HCT116 (cell line): ENCODE results near the gene MORN1. TPM values are rescaled to one million over a fixed set of nuclear protein-coding genes. Genes with fewer than 3 reads are reported as not detected.

Source experiments
- ATAC-seq: fragments of 200-7000 bp; cut with Tn5 transposase; 2 replicates; pipeline ENCODE4 v1.9.1; 2020; ENCODE audit warnings: mild to moderate bottlenecking, moderate library complexity
- BruUV-seq: library from RNA; stranded (reverse); fragments of 400-500 nt; replicated peaks from 2 replicates; lab custom pipeline; 2021; lab: Mats Ljungman, UMichigan
- CTCF ChIA-PET: fragments of 300-600 bp; sonication (Branson Sonifier 250); formaldehyde crosslinking; loops from one replicate; lab custom pipeline; 2021; ENCODE audit warnings: antibody characterized with exemption; lab: Charles Lee
- POLR2A ChIA-PET: fragments of 300-600, 350-600 bp; sonication (Branson Sonifier 250); formaldehyde crosslinking; loops from one replicate; lab custom pipeline; 2021; ENCODE audit warnings: antibody characterized with exemption; lab: Charles Lee
- RAD21 ChIA-PET, 2 experiments: fragments of 300-600 bp; sonication (Branson Sonifier 250); formaldehyde crosslinking; loops; one replicate each; lab custom pipeline; 2023; ENCODE audit warnings: low total read pairs in 2 of 2; ENCODE audit not compliant: uncharacterized antibody in 2 of 2, unreplicated experiment in 2 of 2, low non-redundant PET in 1 of 2; lab: Charles Lee
- DNase-seq: peaks from one replicate; pipeline ENCODE4 v3.0.0-alpha.2; 2010; ENCODE audit warnings: low read depth, low spot score
- H2AFZ ChIP-seq: fragments of 200-600 bp; shearing (Covaris generic), sonication (generic); 2 replicates; pipeline ENCODE4 v1.6.1; 2017; ENCODE audit warnings: low read depth, mixed run types, mixed read lengths, antibody characterized with exemption, low read length; ENCODE audit not compliant: poor library complexity, severe bottlenecking
- H3K27ac ChIP-seq: 2 replicates; pipeline ENCODE4 v1.5.1; 2012; ENCODE audit warnings: low read depth, low read length
- H3K27me3 ChIP-seq: fragments of 200-600 bp; sonication (generic); 2 replicates; pipeline ENCODE4 v1.6.1; 2016; ENCODE audit warnings: mixed run types, low read length, mixed read lengths; ENCODE audit not compliant: insufficient read depth
- H3K36me3 ChIP-seq, 2 experiments: fragments of 200-500 bp in 1 of 2; fragments of 200-600 bp in 1 of 2; sonication (Bioruptor generic) in 1 of 2; sonication (generic) in 1 of 2; 2 replicates each; pipeline versions ENCODE4 v1.5.1 to v1.6.1; 2014 to 2016; ENCODE audit warnings: low read length in 2 of 2, inconsistent platforms in 1 of 2, mixed read lengths in 1 of 2, mixed run types in 1 of 2; ENCODE audit not compliant: insufficient read depth in 2 of 2, control insufficient read depth in 1 of 2
- H3K4me1 ChIP-seq, 2 experiments: fragments of 200-600 bp in 1 of 2; sonication (generic) in 1 of 2; 2 replicates each; pipeline versions ENCODE4 v1.5.1 to v1.6.1; 2012 to 2017; ENCODE audit warnings: low read length in 2 of 2, inconsistent platforms in 1 of 2, mild to moderate bottlenecking in 1 of 2, mixed read lengths in 1 of 2, mixed run types in 1 of 2, moderate library complexity in 1 of 2; ENCODE audit not compliant: insufficient read depth in 2 of 2, control insufficient read depth in 1 of 2
- H3K4me2 ChIP-seq: fragments of 200-600 bp; sonication (generic); 2 replicates; pipeline ENCODE4 v1.6.1; 2017; ENCODE audit warnings: mixed run types, low read length, mixed read lengths
- H3K4me3 ChIP-seq, 2 experiments: fragments of 200-600 bp in 1 of 2; sonication (generic) in 1 of 2; replicated peaks in 1 of 2; 2 replicates each; pipeline ENCODE4 v1.5.1; 2011 to 2016; ENCODE audit warnings: low read length in 2 of 2, control low read depth in 1 of 2, low read depth in 1 of 2, mild to moderate bottlenecking in 1 of 2, mixed read lengths in 1 of 2, mixed run types in 1 of 2
- H3K79me2 ChIP-seq: fragments of 200-600 bp; sonication (generic); 2 replicates; pipeline ENCODE4 v1.6.1; 2017; ENCODE audit warnings: mild to moderate bottlenecking, mixed run types, low read length, moderate library complexity, mixed read lengths; ENCODE audit not compliant: insufficient read depth
- H3K9ac ChIP-seq: fragments of 200-600 bp; sonication (generic); 2 replicates; pipeline ENCODE4 v1.6.1; 2016; ENCODE audit warnings: low read length, mixed read lengths
- H3K9me2 ChIP-seq: fragments of 200-600 bp; sonication (generic), shearing (Covaris generic); 2 replicates; pipeline ENCODE4 v1.6.1; 2017; ENCODE audit warnings: mixed run types, mild to moderate bottlenecking, moderate library complexity; ENCODE audit not compliant: insufficient read depth
- H3K9me3 ChIP-seq, 2 experiments: fragments of 200-500 bp in 1 of 2; fragments of 200-600 bp in 1 of 2; sonication (Bioruptor generic) in 1 of 2; sonication (generic) in 1 of 2; 2 replicates each; pipeline ENCODE4 v1.6.1; 2014 to 2017; ENCODE audit warnings: low read length in 2 of 2, mixed read lengths in 2 of 2, inconsistent platforms in 1 of 2, low read depth in 1 of 2, mild to moderate bottlenecking in 1 of 2, mixed run types in 1 of 2, moderate library complexity in 1 of 2; ENCODE audit not compliant: control insufficient read depth in 1 of 2, insufficient read depth in 1 of 2
- H4K20me1 ChIP-seq: fragments of 200-600 bp; sonication (generic), shearing (Covaris generic); 2 replicates; pipeline ENCODE4 v1.6.1; 2017; ENCODE audit warnings: mixed run types, mild to moderate bottlenecking, moderate library complexity; ENCODE audit not compliant: insufficient read depth
- ATF3 ChIP-seq: IDR thresholded peaks from 2 replicates; pipeline ENCODE4 v1.6.1; 2012
- CEBPB ChIP-seq: IDR thresholded peaks from 2 replicates; pipeline ENCODE4 v1.6.1; 2012; ENCODE audit warnings: low read depth
- CTCF ChIP-seq, 3 experiments: fragments of 200-600 bp in 1 of 3; sonication (generic) in 1 of 3; IDR thresholded peaks in 2 of 3; conservative IDR thresholded peaks in 1 of 3; 2 replicates each; pipeline ENCODE4 v1.5.1; 2012 to 2017; ENCODE audit warnings: low read depth in 2 of 3, low read length in 2 of 3, antibody characterized with exemption in 1 of 3, borderline replicate concordance in 1 of 3, control low read depth in 1 of 3, mild to moderate bottlenecking in 1 of 3, mixed read lengths in 1 of 3, mixed run types in 1 of 3, moderate library complexity in 1 of 3; ENCODE audit not compliant: insufficient read depth in 1 of 3
- EGR1 ChIP-seq: IDR thresholded peaks from 2 replicates; pipeline ENCODE4 v1.6.1; 2012; ENCODE audit warnings: low read depth
- ELF1 ChIP-seq: IDR thresholded peaks from 2 replicates; pipeline ENCODE4 v1.6.1; 2012; ENCODE audit warnings: low read depth, borderline replicate concordance
- EZH2 ChIP-seq: fragments of 200-600 bp; sonication (generic); IDR thresholded peaks from 2 replicates; pipeline ENCODE4 v1.6.1; 2017; ENCODE audit warnings: antibody characterized with exemption, mixed run types
- EZH2phosphoT487 ChIP-seq: fragments of 200-600 bp; IDR thresholded peaks from 2 replicates; pipeline ENCODE4 v1.6.1; 2018; ENCODE audit warnings: antibody characterized with exemption, borderline replicate concordance
- FOSL1 ChIP-seq: IDR thresholded peaks from 2 replicates; pipeline ENCODE4 v1.6.1; 2012; ENCODE audit warnings: low read depth
- POLR2A ChIP-seq: IDR thresholded peaks from 2 replicates; pipeline ENCODE4 v1.7.0; 2011; ENCODE audit warnings: borderline replicate concordance; ENCODE audit not compliant: insufficient read depth, insufficient read length; ENCODE audit errors: extremely low read depth
- POLR2AphosphoS5 ChIP-seq: IDR thresholded peaks from 2 replicates; pipeline ENCODE4 v1.6.1; 2011; ENCODE audit warnings: mild to moderate bottlenecking, low read depth, low read length, moderate library complexity
- SIN3A ChIP-seq: IDR thresholded peaks from 2 replicates; pipeline ENCODE4 v1.6.1; 2012; ENCODE audit warnings: low read depth
- SRF ChIP-seq: IDR thresholded peaks from 2 replicates; pipeline ENCODE4 v1.6.1; 2012; ENCODE audit warnings: low read depth
- TCF7L2 ChIP-seq: IDR thresholded peaks from 2 replicates; pipeline ENCODE4 v1.7.0; 2011; ENCODE audit warnings: borderline replicate concordance, inconsistent platforms; ENCODE audit not compliant: insufficient read depth, insufficient read length; ENCODE audit errors: extremely low read depth
- YY1 ChIP-seq: IDR thresholded peaks from 2 replicates; pipeline ENCODE4 v1.6.1; 2011; ENCODE audit warnings: low read length, low read depth, moderate library complexity, mild to moderate bottlenecking; ENCODE audit not compliant: insufficient replicate concordance; ENCODE audit errors: extremely low read depth
- ZBTB33 ChIP-seq: IDR thresholded peaks from 2 replicates; pipeline ENCODE4 v1.6.1; 2011; ENCODE audit warnings: mild to moderate bottlenecking, low read length, moderate library complexity; ENCODE audit not compliant: insufficient replicate concordance; ENCODE audit errors: extremely low read depth
- ZFX ChIP-seq: fragments of 450-650 bp; IDR thresholded peaks from 2 replicates; pipeline ENCODE4 v1.6.1; 2017
- intact Hi-C: fragments of 100-400 bp; cut with micrococcal nuclease; formaldehyde crosslinking; loops from 2 replicates; pipeline ENCODE4 v1.10.0; 2022
- total RNA-seq: library from RNA; stranded (reverse); gene quantifications from one replicate; pipeline ENCODE4 v1.2.1, GENCODE V29; 2021; ENCODE audit not compliant: unreplicated experiment

MORN1 gene
- total RNA-seq, 1 experiment from 2014 or later, result 21.4 TPM

DNA sequence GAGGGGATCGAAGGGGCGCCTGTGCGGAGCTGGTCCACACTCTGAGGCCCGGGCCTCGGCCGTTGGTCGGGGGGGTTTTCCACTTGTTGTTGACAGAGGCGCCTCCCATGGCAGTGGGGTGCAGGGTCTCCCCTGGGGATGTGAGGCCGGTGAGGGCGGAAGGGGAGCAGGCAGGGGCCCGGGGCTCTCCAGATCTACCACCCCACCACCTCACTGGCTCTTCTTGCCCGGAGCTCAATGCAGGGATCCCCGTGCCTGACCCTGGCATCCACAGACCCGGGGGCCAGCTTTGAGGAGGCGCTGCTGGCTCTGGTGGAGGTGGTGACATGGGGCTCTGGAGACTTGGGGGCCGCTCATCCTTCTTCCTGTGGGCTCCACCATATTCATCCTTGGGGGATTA, 28.1 kb upstream of the MORN1 start:
- Histone ChIP-seq H3K9me2 (no peaks in the 10 kb centered on the region), H3K9me3 (peaks cover 0 to 6% of the 10 kb centered on the region in 2 experiments; a peak in 1 of 4 replicates), H3K4me2 (no peak overlapping the region), H2AFZ (no peak overlapping the region), H3K79me2 (no peaks in the 10 kb centered on the region), H3K36me3 (no peaks in the 10 kb centered on the region), H3K9ac (no peak overlapping the region), H4K20me1 (no peaks in the 10 kb centered on the region), H3K4me1 (peaks cover 6 to 16% of the 10 kb centered on the region in 2 experiments; a peak in 3 of 4 replicates), H3K27ac (no peak overlapping the region), H3K27me3 (no peaks in the 10 kb centered on the region), H3K4me3 (no peak overlapping the region)
- intact Hi-C loops, result no loop called here
- no TSS peak for BruUV-seq
- ChIA-PET CTCF (no interaction called here), RAD21 (no interaction called here), POLR2A (interaction anchor here (0.8 kb wide), 1 partner anchor 126 kb away, joined by 3 read pairs; no protein-coding TSS in a partner anchor)
- ATAC-seq (no peak), DNase-seq (no peak)
- TF ChIP-seq ZBTB33 (no peak), CTCF (IDR thresholded peaks at IDR 0.05 in 2 of 3, conservative IDR thresholded peaks at IDR 0.05 in 1 of 3; ENCODE audit: borderline replicate concordance in 1 of 3, insufficient read depth in 1 of 3, low read depth in 2 of 3, low read length in 2 of 3) (no peak), EGR1 (no peak), EZH2 (no peak), FOSL1 (no peak), EZH2phosphoT487 (no peak), ATF3 (no peak), POLR2AphosphoS5 (no peak), YY1 (no peak), POLR2A (no peak), TCF7L2 (no peak), SIN3A (no peak), SRF (no peak), CEBPB (no peak), ZFX (no peak), ELF1 (no peak)
